GM18867 (cell line): ENCODE measurements around the gene SYNDIG1.
A peak's percentile ranks its signal among the peaks of the same experiment; 100 is the strongest.

Source experiments
- ATAC-seq: cut with Tn5 transposase; IDR thresholded peaks from one replicate; pipeline ENCODE4 v1.9.1; 2021; ENCODE audit warnings: mild to moderate bottlenecking, moderate library complexity; ENCODE audit not compliant: unreplicated experiment

Gene SYNDIG1

DNA sequence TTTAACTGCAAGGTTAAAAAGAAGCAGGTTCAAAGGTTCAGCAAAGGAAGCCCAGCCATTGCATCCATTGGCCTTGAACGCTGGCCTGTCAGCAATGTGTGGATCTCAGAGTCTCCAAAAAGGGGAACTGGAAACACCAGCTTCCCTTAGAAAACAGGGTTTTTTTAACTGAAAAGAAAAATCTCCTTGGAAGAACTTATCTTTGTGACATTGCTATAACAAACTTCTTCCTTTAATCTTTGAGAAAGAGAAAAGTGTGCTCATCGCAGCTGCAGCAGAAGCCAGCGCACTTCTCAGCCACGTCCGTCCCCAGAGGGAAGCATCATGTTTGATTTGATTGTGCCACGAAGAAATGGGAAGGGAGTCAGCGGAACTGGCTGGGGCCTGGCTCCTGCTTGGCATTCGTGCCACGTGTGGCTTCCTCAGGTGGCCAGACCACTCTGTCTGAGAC is 215.0 kb downstream of the SYNDIG1 start:
- ATAC-seq = no peak

DNA sequence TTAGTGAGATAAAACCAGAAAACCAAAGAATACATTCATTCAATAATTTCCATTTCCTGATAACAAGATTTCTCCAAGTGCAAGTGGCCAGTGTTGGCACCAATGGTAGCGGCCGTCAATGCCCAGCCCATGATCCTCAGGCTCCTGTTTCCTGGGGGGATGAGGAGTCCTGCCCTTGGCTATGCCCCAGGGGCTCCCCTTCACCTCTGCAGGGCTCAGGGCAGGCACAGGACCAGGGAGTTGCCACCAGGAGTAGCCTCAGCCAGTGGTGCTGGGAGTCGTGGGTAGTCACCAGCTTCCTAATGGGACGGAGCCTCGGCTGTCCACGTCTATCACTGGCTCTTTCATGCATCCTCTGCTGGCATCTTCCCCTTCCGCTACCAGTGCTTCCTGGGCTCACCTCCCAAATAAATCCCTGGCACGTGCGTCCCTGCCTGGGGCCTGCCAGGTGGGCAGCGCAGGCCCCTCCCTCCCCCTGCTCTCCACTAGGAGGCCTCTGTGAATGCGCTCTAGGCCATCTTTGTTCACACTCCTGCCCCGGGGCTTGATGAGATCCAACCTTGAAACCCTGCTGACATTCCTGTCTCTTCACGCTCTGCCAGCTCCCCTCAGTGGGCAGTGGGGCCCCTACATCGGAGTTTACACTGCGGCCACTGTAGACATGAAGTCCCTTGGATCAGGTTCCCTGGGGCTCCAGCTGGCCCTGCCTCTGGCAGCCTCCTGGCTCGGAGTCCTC is 215.7 kb downstream of the SYNDIG1 start:
- ATAC-seq = no peak

DNA sequence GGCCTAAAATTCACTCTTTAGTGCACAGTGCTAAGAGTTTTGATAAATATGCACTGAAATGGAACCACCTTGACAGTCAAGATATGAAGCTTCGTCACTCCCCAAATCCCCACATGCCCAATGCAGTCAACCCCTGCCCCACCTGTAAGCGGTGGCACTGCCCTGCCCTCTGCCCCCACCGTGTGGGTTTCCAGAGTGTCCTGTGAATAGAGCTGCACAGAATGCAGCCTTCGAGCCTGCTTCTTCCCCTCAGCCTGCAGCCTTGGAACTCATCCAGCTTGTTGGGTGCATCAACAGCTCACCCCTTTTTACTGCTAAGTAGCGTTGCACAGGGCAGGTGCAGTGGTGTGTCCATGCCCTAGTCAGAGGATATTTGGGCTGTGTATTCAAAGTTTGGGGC is 216.3 kb downstream of the SYNDIG1 start:
- ATAC-seq = no peak

DNA sequence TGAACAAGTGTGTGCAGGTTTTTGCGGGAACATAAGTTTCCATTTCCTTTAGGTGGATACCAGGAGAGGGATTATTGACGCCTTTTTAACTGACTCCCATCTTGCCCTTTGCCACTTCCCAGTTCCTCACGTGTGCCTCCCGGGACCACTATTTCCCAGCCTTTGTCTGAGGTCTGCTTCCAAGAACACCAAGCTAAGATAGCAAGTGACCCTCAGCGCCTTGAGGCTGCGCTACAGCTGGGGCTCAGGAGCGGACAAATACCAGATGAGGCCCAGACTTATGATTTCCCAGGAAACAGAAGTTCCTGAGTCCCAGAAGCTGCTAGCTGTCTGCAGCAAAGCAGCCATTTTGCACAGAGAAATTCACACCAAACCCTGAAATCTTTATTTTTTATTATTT is 216.7 kb downstream of the SYNDIG1 start:
- no peak for ATAC-seq

DNA sequence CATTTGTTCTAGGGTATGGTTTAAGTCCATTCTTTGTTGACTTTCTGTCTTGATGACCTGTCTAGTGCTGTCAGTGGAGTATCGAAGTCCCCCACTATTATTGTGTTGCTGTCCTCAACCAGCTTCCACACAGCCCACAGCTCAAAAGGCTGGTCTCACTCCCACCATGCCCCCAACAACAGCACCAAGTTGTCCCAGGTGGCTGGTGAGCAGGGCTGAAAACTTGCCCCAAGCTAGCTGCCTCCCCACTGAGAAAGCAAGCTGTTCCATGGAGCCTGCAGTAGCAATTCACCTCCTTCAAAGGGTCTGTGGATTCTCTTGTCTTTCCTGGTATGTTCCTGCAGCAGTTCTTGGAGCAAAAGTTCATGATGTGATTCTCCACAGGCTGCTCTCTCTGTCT is 221.0 kb downstream of the SYNDIG1 start:
- ATAC-seq = no peak

DNA sequence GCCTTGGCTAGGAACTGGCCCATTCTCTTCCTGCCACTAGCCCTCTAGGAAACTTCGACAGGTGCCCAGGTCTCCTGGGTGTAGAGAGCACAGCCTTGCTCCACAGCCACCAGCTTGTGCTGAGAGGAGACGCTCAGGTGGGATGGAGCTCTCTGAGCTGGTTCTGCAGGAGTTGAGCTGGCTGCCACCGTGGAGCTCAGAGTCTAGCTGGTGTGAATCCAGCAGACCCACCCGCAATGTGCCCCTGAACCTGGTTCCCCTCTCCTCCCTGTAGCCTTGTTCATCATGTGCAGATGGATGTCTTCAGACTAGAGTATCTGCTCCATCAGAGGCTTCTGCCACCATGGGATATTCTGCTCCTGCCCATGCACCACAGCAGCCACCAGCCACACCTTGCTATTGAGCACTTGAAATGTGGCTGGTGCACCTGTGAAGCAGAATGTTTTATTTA is 222.5 kb downstream of the SYNDIG1 start:
- ATAC-seq = no peak

DNA sequence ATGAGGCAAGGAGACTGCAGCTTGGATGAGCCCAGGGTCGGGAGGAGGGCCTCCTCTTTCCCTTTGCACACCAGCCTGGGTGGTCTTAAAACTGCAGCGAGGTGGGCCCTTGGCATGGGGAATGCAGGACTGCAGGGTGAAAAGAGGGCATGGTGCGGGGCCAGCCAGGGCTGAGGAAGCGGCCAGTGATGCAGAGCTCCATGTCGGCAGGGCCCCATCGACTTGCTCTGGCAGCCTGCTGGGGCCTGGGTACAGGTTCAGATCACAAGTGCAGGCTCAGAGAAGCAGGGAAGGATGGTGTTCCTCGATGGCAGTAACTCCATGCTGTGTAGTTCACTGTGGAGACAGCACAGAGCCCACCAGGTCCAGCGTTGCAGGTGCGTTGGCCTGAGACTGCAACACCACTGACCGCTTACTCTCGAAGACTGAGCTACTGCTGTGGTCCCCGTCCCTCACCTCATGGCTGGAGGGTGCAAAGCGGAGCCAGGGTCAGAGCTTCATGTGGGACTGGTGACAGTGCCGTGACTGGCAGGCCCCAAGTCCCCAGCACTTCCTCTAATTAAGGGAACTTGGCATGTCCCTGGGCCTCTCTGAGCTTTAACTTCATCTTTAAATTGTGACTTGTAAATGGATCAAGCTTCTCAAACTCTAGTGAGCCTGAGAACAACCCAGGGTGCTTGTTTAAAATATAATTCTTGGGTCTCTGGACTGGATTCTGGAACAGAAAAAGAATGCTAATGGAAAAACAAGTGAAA is 223.2 kb downstream of the SYNDIG1 start:
- no peak for ATAC-seq

DNA sequence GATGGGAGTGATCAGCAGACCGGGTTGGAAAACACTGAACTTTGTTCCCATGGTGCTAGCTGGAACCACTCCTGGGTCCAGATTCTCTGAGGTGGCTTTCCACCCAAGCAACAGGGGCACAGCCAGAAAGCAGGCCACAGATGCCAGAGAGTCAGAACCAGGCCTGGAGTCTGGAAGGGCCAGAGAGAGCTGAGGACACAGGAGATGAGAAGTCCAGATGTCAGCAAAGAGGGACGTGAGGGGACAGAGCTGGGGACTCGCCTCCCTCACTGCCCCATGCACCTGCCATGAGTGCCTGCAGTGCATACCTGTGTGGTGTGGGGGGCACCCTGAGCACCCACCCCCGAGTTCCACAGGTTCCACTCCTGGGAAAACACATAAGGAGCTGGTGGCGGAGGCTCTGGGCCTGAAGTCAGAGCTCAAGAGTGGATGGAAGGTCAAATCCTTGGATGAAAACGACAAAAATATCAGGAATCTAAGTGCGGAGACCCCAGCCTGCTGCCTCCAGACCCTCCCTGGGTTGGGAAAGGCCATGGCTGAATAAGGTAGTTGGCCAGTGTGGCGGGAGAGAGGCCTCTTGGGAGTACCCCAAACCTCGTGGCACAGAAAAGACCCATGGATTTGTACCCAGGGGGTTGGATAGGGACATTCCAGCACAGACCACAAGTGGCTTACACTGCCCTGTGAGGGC is 224.2 kb downstream of the SYNDIG1 start:
- no peak for ATAC-seq

DNA sequence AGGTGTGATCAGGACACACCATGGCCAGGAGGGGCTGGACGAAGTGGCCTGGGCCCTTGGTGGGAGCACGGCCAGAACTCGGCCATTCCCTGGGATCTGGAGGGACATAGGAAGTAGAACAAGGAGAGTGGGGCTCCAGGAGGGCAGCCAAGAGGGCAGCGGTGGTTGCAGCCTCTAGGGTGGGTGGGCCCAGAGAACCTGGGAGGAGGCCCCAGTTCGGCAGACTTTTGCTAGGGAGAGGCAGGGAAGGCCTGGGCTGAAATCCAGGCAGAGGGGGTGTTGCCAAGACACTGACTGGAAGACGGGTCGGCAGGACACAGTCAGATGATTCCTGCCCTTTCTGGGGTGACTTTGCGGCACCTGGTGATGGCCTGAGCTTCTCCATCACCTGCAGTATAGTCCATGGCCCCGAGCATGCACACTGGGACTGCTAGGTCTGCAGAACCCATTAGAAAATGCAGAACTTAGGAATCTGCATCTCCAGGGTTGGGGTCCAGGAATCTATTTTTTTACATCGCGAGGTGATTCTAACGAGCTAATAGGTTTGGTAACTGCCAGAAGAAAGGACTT is 224.8 kb downstream of the SYNDIG1 start:
- ATAC-seq = no peak

DNA sequence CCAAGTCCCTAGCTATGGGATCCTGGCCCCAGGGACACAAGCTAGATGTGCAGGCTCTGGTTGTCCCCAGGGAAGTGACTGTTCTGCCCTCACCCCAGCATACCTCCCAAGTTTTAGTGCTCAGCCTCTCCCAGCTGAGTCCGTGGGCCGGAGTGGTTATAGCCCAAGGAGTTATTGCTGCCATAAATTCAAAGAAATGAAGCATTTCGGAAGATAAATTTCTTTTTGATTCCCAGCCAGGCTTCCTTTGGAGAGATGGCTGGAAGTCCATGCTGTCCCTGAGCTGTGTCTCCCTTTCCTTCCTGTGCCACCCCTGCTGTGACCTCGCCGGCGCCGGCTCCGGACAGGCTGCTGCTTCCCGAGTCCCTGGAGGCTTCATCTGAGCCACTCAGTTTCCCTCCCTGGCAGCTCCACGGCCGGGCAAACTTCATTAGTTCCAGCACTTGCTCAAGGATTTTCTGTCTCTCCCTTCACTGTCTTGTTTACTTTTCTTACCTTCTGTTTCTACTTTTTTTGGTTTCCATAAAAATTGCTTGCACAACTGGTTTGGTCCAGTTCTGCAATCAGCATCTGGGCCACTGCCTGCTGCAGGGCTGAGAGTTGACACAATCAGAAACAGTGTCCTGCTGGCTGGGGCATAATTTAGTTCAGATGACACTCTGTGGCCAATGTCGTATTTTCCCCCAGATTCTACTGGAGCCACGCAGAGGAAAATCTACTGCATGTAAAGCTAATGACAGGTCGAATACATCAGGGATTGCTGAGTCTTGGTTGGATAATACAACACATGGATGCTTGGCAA is 225.5 kb downstream of the SYNDIG1 start:
- no peak for ATAC-seq

DNA sequence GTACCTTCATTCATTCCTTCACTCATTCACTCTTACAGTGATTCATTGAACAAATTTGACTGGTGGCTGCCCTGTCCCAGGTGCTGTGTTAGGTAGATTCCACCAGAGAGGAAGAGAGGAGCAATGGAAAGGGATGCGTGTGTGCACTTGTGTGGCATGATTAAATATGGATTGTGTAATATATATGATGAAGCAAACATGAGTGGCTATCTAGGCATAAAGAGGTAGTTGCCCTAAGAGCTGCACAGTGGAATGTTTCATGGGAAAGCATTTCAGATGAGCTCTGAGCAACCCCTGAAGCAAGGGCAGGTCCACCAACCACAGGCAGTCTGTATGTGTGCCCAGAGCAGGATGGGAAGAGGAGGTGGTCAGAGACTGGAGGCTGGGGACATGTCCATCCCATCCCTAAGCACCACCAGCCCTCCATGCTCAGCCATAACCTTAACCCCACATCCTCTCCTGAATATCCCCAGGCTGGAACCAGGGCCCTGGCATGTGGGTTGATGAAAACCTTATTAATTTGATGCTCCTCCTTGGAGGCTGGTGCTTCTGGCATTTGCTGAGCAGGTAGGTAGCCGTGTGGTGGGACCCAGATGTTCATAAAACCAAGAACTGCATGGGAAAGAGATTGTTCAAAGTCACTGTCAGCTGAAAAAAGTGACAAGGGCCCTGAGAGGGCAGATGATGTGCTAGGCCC is 226.2 kb downstream of the SYNDIG1 start:
- no peak for ATAC-seq

DNA sequence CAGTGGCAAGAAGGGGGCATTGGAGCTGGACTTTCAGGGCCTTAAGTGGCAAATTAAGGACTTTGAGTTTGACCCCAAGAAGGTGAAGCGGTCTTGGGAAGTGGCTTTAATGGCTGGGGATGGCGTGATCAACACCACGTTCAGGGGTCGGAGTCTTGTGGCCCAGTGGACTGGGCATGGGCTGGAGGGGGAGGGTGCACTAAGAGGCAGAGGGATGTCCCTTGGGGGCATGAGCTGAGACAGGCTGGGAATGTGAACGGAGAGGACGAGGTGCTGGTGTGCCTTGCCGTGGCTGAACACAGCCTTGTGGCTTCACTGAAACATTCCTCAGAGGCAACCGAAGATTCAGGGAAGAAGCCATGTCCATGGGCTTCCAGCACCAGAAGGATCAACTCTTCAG is 227.0 kb downstream of the SYNDIG1 start:
- no peak for ATAC-seq

DNA sequence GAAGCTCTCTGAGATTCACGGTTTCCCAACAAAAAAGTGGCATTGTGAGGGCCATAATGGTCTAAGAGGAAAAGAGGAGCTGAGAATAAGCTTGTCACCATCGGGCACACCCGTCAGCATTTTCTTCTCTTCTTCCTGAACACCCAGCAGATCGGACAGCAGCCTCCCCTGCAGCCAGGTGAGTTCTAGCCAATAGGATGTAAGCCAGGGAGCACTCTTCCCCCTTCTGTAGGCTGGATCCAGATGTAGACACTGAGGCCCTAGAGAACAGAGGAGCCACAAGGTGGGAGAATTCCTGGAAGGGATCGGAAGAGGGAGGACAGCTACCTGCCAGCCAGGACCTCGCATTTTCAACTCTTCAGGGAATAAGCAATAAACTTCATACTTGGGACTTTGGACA is 228.0 kb downstream of the SYNDIG1 start:
- no peak for ATAC-seq

DNA sequence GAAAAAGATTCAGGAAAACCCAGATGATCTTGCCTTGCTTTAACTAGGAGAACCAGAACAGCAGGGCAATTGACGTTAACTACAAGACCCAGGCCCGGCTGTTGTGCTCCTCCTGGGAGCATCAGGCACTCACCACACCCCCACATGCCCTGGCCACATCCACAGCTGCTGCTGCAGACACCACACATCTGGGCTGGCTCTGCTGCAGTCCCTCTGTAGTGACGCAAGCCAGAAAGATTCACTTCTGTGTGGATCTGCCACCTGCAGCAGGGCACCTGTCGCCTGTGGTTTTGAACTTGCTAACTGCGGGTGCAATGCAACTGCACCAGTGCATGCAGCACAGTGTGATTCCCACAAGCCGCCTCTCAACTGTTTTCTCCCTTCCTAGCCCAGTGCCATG is 228.8 kb downstream of the SYNDIG1 start:
- ATAC-seq = peak; percentile 58

DNA sequence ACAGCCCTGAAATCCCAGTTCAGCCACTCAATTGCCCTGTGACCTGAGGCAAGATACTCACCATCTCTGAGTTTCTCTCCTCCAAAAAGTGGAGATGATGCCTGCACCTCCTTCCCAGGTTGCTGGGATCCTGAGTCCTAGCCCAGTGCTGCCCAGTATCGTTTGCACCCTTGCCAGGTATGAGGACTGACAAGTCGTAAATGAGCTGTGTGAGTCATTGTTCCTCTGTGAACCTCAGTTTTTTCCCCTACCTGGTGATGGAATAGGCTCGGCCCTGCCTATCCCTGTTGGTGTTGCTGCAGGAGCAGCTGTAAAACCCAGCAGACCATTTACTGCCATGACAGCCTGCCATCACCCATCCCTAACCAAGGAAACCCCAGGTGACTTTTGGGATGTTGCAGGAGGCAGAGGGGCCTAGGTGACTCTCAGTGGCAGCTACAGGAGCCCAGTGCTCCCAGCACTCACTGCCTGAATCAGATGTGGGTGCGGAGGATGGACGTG is 229.3 kb downstream of the SYNDIG1 start:
- no peak for ATAC-seq

DNA sequence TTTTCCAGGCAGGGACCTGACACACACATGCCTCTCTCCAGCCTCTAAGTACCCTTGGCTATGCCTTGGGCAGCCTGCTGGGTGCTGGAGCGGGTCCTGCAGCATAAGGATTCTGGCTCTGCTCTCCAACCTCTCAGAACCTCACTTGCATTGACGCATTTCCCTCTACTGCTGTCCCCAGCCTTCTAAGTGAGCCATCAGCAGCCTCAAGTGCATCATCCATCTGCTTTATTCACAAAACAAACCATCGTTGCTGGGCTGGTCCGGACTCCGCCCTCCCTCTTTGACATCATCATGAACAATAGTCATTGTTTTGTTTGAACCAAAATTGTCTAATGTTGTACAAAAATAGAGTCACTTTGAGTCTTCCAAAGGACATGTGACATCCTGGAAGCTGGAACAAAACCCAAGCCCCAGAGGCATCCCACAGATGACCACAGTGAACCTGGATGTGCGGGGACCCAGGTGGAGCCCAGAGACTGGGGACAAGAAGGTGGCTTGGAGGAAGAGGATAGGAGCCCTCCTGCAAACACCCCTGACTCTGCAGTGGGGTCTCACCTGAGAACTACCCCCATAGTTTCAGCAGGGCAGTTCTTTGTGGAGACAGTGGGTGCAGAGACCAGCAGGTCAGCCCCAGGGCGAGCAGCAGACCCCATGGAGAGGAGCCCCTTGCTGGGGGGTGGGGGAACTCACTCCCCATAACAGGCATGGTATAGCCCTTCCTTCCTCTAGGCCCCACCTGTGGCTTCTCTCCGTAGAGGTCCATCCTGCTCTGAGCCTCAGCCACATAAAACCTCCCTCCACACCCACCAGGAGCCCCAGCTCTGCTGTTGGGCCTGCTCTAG is 230.1 kb downstream of the SYNDIG1 start:
- no peak for ATAC-seq

DNA sequence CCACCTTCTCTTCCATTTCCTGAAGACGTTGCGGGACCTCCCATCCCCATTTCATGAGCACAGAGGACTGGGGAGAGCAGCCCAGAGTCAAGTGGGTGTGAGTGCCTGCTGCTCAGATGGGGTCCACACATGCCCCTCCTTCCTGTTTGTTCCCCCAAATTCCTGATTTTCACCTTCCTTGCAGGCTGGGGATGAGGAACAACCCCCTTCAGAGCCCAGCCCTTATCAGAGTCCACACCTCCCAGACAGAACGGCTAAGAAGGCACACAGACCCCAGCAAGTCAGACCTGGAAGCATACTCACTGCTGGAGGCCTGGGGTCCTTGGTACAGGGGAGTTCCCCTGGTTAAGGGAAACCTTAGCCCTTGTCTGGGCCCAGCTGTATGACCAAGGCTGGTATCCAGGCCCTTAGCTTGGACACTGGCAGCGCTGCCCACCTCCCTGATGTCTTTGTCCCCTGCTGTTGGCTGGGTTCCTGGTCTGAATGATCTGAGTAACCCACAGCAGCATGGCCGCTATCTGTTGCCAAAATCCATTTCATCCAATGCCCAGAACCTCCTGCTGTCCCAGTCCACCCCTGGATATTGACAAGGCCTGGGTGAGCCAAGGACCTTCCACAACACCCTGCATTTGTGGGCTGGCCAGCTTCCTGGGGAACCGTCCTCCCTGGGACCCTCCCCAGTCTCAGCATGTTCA is 230.9 kb downstream of the SYNDIG1 start:
- no peak for ATAC-seq

DNA sequence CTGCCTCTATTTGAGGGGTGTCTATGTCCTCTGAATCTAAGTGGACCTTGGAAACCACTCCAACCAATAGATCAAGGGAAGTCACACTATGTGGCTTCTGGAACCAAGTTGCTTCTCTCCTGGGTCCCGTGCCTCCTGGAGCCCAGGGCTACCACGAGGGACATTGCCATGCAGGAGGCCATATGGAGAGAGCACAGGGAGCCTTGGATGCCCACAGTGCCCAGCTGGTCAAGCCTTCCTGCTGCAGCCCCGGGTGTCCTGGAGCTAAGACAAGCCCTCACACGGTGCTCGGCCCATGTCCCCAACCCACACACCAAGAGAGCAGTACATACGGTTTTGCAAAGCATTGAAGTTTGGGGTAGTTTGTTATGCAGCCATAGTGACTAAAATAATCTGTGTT is 231.6 kb downstream of the SYNDIG1 start:
- no peak for ATAC-seq
